H1 (cell line): ENCODE results near the gene SKP1. TPM values are rescaled to one million over a fixed set of nuclear protein-coding genes. Genes with fewer than 3 reads are reported as not detected.

Source experiments
- CHD2 ChIP-seq: IDR thresholded peaks from 2 replicates; pipeline ENCODE4 v1.6.1; 2012; ENCODE audit warnings: low read length, improper control_type of control experiment
- GTF2F1 ChIP-seq: IDR thresholded peaks from 2 replicates; pipeline ENCODE4 v1.6.1; 2012; ENCODE audit warnings: low read depth, low read length, improper control_type of control experiment, borderline replicate concordance
- polyA plus RNA-seq, 7 experiments: library from polyadenylated mRNA; depleted of rRNA in 3 of 7; stranded (reverse) in 5 of 7; unstranded in 2 of 7; fragments of >200 nt in 5 of 7; fragments of 200-250 nt in 2 of 7; gene quantifications; 1 replicate in 5 of 7; 2 replicates in 1 of 7; 4 replicates in 1 of 7; pipeline versions ENCODE4 v1.2.1 to v1.2.3, GENCODE V29; 2011 to 2013; ENCODE audit warnings: missing spikeins in 2 of 7, mixed read lengths in 2 of 7
- total RNA-seq: library from RNA; stranded (reverse); fragmentation: NEBNext Ultra II Directional; extraction: Animal tissue kit (Norgen Biotek cat#: 25700); gene quantifications from 2 replicates; pipeline ENCODE4 v1.2.1, GENCODE V29; 2021

Gene SKP1
- total and polyA plus RNA-seq, 2 of the 8 experiments (the other 6 are each of a cell fraction or from before 2014, with no cell fraction given): 163 to 332 TPM

DNA sequence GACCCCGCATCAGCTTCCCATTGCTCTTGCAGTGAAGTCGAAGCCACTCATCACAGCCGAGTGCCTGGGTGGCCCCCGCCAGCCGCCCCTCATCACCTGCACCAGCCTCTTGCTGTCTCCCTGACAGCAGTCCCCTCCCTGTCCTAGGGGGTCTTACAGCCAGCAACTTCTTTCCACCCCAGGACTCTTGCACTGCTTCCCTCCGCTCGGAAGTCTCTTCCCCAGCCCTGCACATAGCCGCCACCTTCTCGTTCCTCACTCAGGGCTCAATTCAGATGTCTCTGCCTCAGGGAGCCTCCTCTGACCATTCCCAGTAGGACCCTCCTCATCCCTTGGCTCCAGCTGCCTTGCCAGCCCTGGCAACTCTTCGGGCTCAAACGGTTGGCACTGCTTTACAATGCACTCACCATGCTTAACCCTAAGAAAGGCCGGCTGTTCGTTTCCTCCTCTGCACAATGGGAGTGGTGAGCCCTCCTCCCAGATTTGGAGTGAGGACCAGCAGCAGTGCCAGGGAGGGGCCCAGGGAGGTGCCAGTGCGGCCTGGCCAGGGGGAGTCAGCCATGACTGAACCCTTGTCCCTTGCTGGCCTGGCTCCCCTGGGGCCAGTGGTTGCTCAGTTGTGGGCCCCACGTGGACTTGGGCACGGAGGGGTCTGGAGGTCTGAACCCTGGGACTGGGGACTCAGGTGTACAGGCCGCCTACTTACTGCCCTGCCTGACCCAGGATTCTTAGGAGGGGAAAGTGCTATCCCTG lies 56.2 kb downstream of the SKP1 start (continued):
- TF ChIP-seq CHD2: no peak
- no peak for TF ChIP-seq GTF2F1
- TF ChIP-seq, all 59 proteins: peak for 0
